ENCODE data around the gene ADCY4.

DNA sequence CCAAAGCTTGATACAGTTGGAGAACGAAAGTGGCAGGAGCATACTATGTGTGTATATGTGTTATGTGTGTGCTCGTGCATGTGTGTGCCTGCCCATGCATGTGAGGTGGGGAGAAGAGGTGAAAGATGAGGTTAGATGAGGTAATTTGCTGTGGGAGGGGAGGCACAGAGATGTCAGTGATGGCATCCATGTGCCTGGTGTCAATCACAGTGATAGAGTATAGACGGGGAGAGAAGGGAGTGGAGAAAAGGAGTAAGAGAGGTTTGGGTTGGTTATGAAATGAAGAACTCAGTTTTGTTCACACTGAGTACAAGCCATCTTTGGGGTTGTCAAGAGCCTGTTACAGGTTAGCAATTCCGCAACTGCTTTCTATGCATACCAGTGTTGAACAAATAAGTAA, 49.3 kb upstream of the ADCY4 start:
- TF ChIP-seq, protein P1, sequence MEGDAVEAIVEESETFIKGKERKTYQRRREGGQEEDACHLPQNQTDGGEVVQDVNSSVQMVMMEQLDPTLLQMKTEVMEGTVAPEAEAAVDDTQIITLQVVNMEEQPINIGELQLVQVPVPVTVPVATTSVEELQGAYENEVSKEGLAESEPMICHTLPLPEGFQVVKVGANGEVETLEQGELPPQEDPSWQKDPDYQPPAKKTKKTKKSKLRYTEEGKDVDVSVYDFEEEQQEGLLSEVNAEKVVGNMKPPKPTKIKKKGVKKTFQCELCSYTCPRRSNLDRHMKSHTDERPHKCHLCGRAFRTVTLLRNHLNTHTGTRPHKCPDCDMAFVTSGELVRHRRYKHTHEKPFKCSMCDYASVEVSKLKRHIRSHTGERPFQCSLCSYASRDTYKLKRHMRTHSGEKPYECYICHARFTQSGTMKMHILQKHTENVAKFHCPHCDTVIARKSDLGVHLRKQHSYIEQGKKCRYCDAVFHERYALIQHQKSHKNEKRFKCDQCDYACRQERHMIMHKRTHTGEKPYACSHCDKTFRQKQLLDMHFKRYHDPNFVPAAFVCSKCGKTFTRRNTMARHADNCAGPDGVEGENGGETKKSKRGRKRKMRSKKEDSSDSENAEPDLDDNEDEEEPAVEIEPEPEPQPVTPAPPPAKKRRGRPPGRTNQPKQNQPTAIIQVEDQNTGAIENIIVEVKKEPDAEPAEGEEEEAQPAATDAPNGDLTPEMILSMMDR (IDR thresholded peaks at IDR 0.05), result no peak
- no peak for TF ChIP-seq POLR2A (IDR thresholded peaks at IDR 0.05)
